ENCODE data around the gene RTRAF. TPM values are rescaled to one million over a fixed set of nuclear protein-coding genes. Genes with fewer than 3 reads are reported as not detected.

Gene RTRAF
- total and polyA plus RNA-seq, 2 donors (not counting 1 experiment from before 2014, with no cell fraction given): 34.7 to 91.1 TPM

- H3K27me3 Mint-ChIP-seq: no peaks in the 10 kb centered on the region
- Histone ChIP-seq H3K9ac (ENCODE audit: low read length) (no peak overlapping the region), H3K79me2 (ENCODE audit: control insufficient read depth, insufficient read depth, low read length) (no peaks in the 10 kb centered on the region), H3K27ac (ENCODE audit: low read length in 2 of 2) (no peak overlapping the region), H3K27me3 (replicated peaks in 1 of 4; ENCODE audit: control extremely low read depth in 1 of 4, control insufficient read depth in 3 of 4, insufficient read depth in 4 of 4, low read length in 3 of 4) (no peaks in the 10 kb centered on the region), H3K4me3 (ENCODE audit: control extremely low read depth in 1 of 5, extremely low read depth in 1 of 5, insufficient read depth in 1 of 5, low read depth in 2 of 5, low read length in 4 of 5) (no peak overlapping the region), H4K20me1 (ENCODE audit: control insufficient read depth, insufficient read depth, low read length, poor library complexity, severe bottlenecking) (no peaks in the 10 kb centered on the region), H3K4me1 (ENCODE audit: control insufficient read depth in 2 of 2, insufficient read depth in 2 of 2, low read length in 2 of 2) (no peaks in the 10 kb centered on the region), H2AFZ (ENCODE audit: insufficient read depth, low read depth, low read length, poor library complexity, severe bottlenecking) (no peak overlapping the region), H3K4me2 (replicated peaks; ENCODE audit: low read depth, low read length, poor library complexity, severe bottlenecking) (no peak overlapping the region), H3K36me3 (replicated peaks in 1 of 2; ENCODE audit: control extremely low read depth in 1 of 2, control insufficient read depth in 1 of 2, extremely low read depth in 1 of 2, insufficient read depth in 2 of 2, low read length in 1 of 2) (peaks cover 8 to 25% of the 10 kb centered on the region in 2 experiments), H3K9me3 (ENCODE audit: control extremely low read depth in 1 of 3, control insufficient read depth in 2 of 3, insufficient read depth in 1 of 3, low read length in 2 of 3) (peaks cover 0 to 11% (median 2%) of the 10 kb centered on the region in 3 donors)
- POLR2A ChIA-PET: no interaction called here
- TF ChIP-seq EZH2 (IDR thresholded peaks at IDR 0.05; ENCODE audit: borderline replicate concordance, insufficient read depth, low read depth, low read length, poor library complexity, severe bottlenecking): no peak
- no peak for TF ChIP-seq CTCF (IDR thresholded peaks at IDR 0.05)
- peaks cover 14% of the 10 kb centered on the region for H3K4me1 Mint-ChIP-seq
- no peak overlapping the region for H3K27ac Mint-ChIP-seq
- WGBS (ENCODE audit: insufficient coverage): no CpG with 5 or more reads among the region's 4 CpGs
- DNase-seq (no peak), ATAC-seq (ENCODE audit: low read depth) (no peak)
- CTCF ChIA-PET: interaction anchor here (0.8 to 1.8 kb wide), 2 partner anchors 16 to 135 kb away, joined by 3 to 10 read pairs; no protein-coding TSS in a partner anchor
- no peak overlapping the region for H3K4me3 Mint-ChIP-seq
- peaks cover 15% of the 10 kb centered on the region for H3K9me3 Mint-ChIP-seq (ENCODE audit: insufficient read depth)
- intact Hi-C loops (cut with micrococcal nuclease): no loop called here
These were observed 26.1 kb upstream of the RTRAF start for GRCh38 chr14:51963286-51963685.

DNA sequence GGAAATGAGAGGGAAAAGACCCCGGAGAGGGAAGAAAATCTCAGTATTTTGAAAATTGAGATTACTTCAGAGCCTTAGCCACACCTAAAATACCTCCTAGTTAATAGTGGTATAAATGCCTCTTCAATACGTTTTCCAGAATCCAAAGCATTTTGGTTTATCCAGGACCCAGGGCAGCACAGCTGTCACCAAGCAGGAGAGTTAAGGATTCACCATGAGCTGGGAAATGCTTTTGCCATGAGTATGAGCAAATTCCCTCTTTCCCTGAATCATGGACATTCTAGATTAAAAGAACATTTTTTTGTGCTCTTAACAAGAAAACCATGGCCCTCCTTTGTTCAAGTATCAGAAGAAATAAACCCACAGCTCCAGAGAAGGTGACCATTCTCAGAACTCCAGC is 21.8 kb upstream of the RTRAF start:
- no peak for TF ChIP-seq CTCF (IDR thresholded peaks at IDR 0.05)
- TF ChIP-seq EZH2 (IDR thresholded peaks at IDR 0.05; ENCODE audit: borderline replicate concordance, insufficient read depth, low read depth, low read length, poor library complexity, severe bottlenecking): no peak
- peaks cover 8% of the 10 kb centered on the region for H3K4me1 Mint-ChIP-seq
- Histone ChIP-seq H3K36me3 (replicated peaks in 1 of 2; ENCODE audit: control extremely low read depth in 1 of 2, control insufficient read depth in 1 of 2, extremely low read depth in 1 of 2, insufficient read depth in 2 of 2, low read length in 1 of 2) (peaks cover 9 to 12% of the 10 kb centered on the region in 2 experiments), H3K4me1 (ENCODE audit: control insufficient read depth in 2 of 2, insufficient read depth in 2 of 2, low read length in 2 of 2) (no peaks in the 10 kb centered on the region), H2AFZ (ENCODE audit: insufficient read depth, low read depth, low read length, poor library complexity, severe bottlenecking) (no peak overlapping the region), H3K27me3 (replicated peaks in 1 of 4; ENCODE audit: control extremely low read depth in 1 of 4, control insufficient read depth in 3 of 4, insufficient read depth in 4 of 4, low read length in 3 of 4) (no peaks in the 10 kb centered on the region), H3K9me3 (ENCODE audit: control extremely low read depth in 1 of 3, control insufficient read depth in 2 of 3, insufficient read depth in 1 of 3, low read length in 2 of 3) (no peaks in the 10 kb centered on the region), H3K4me3 (ENCODE audit: control extremely low read depth in 1 of 5, extremely low read depth in 1 of 5, insufficient read depth in 1 of 5, low read depth in 2 of 5, low read length in 4 of 5) (no peak overlapping the region), H4K20me1 (ENCODE audit: control insufficient read depth, insufficient read depth, low read length, poor library complexity, severe bottlenecking) (no peaks in the 10 kb centered on the region), H3K4me2 (replicated peaks; ENCODE audit: low read depth, low read length, poor library complexity, severe bottlenecking) (no peak overlapping the region), H3K9ac (ENCODE audit: low read length) (no peak overlapping the region), H3K79me2 (ENCODE audit: control insufficient read depth, insufficient read depth, low read length) (no peaks in the 10 kb centered on the region), H3K27ac (ENCODE audit: low read length in 2 of 2) (no peak overlapping the region)
- no peaks in the 10 kb centered on the region for H3K27me3 Mint-ChIP-seq
- H3K27ac Mint-ChIP-seq: no peak overlapping the region
- no peaks in the 10 kb centered on the region for H3K9me3 Mint-ChIP-seq (ENCODE audit: insufficient read depth)
- no peak for DNase-seq
- ChIA-PET POLR2A (no interaction called here), CTCF (interaction anchor here (0.6 to 5.3 kb wide), 2 partner anchors 11 to 20 kb away, joined by 3 to 30 read pairs; no protein-coding TSS in a partner anchor)
- ATAC-seq (ENCODE audit: low read depth): no peak
- intact Hi-C loops (cut with micrococcal nuclease): no loop called here
- H3K4me3 Mint-ChIP-seq: no peak overlapping the region
- WGBS (ENCODE audit: insufficient coverage): no CpG with 5 or more reads among the region's 2 CpGs
